Rectal smooth muscle tissue (tissue), 1 donor: ENCODE data around the gene KRT17.
"Not testable (repeated sequence)": the region's sequence is repeated elsewhere in the genome, so short reads cannot be mapped to it uniquely, and the experiment has no call there.

Experiments
- H3K27ac ChIP-seq: one replicate; pipeline ENCODE4 v1.7.0; 2013; ENCODE audit warnings: low read depth, low read length, inconsistent platforms
- H3K27me3 ChIP-seq: one replicate; pipeline ENCODE4 v1.7.0; 2013; ENCODE audit warnings: low read length; ENCODE audit not compliant: control insufficient read depth, insufficient read depth
- H3K36me3 ChIP-seq: one replicate; pipeline ENCODE4 v1.7.0; 2013; ENCODE audit warnings: low read length; ENCODE audit not compliant: control insufficient read depth, insufficient read depth
- H3K4me1 ChIP-seq: one replicate; pipeline ENCODE4 v1.7.0; 2013; ENCODE audit warnings: low read length; ENCODE audit not compliant: control insufficient read depth, insufficient read depth
- H3K4me3 ChIP-seq: one replicate; pipeline ENCODE4 v1.7.0; 2013; ENCODE audit warnings: low read length
- H3K9ac ChIP-seq: one replicate; pipeline ENCODE4 v1.7.0; 2013; ENCODE audit warnings: low read length

The KRT17 gene

GRCh38 chr17:41638194-41638593 lies 13.8 kb upstream of the KRT17 start:
- Histone ChIP-seq H3K4me3 (no peak overlapping the region), H3K9ac (no peak overlapping the region), H3K27me3 (no peaks in the 10 kb centered on the region), H3K27ac (no peak overlapping the region), H3K36me3 (no peaks in the 10 kb centered on the region), H3K4me1 (no peaks in the 10 kb centered on the region)

DNA sequence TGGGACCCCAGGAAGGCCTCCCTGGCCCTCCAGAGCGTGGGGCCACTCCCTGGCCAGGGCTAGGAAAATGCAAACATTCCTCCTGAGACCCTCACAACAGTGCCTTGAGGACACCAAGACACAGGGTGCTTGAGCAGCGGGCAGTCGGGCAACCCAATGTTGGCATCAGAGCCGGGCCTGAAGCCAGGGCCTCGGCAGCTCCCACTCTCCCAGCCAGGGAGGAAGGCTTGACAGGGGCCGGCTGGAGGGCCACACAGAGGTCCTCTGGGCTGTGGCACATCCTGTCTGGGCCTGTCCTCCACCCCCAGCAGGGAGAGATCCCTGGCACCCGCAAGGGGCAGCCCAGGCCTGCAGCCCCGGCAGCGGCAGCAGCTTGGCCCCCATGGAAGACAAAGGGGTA lies 12.3 kb upstream of the KRT17 start:
- Histone ChIP-seq H3K27ac (no peak overlapping the region), H3K9ac (no peak overlapping the region), H3K4me3 (no peak overlapping the region), H3K27me3 (no peaks in the 10 kb centered on the region), H3K36me3 (no peaks in the 10 kb centered on the region), H3K4me1 (no peaks in the 10 kb centered on the region)

GRCh38 chr17:41635121-41636097 lies 11.0 kb upstream of the KRT17 start:
- peaks cover 3% of the 10 kb centered on the region for H3K27me3 ChIP-seq
- H3K4me1 ChIP-seq = no peaks in the 10 kb centered on the region
- H3K36me3 ChIP-seq = no peaks in the 10 kb centered on the region
- no peak overlapping the region for H3K4me3 ChIP-seq
- no peak overlapping the region for H3K27ac ChIP-seq
- H3K9ac ChIP-seq = no peak overlapping the region

DNA sequence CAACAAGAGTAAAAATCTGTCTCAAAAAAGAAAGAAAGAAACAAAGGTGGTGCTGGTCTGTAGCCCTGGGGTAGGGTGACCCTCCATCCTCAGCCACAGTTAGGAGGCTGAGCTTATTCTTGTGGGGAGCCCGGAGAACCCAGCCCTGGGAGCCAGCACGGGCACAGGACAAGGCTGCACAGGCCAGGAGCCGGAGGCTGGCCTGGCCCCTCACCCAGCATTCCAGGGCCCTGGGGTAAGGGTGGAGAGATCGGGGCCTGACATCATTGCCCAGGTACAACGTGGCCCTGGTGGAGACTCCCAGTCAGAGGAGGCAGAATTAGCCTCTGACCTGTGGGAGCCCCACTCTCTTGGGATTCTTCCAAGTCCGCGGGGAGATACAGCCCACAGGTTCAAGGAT lies 10.3 kb upstream of the KRT17 start:
- Histone ChIP-seq H3K4me1 (no peaks in the 10 kb centered on the region), H3K36me3 (no peaks in the 10 kb centered on the region), H3K4me3 (no peak overlapping the region), H3K9ac (no peak overlapping the region), H3K27me3 (peaks cover 3% of the 10 kb centered on the region), H3K27ac (no peak overlapping the region)

- H3K9ac ChIP-seq = no peak overlapping the region
- H3K4me3 ChIP-seq = no peak overlapping the region
- no peaks in the 10 kb centered on the region for H3K4me1 ChIP-seq
- no peak overlapping the region for H3K27ac ChIP-seq
- H3K36me3 ChIP-seq = no peaks in the 10 kb centered on the region
- H3K27me3 ChIP-seq = peaks cover 3% of the 10 kb centered on the region
Observed at GRCh38 chr17:41633556-41634199, 9.3 kb upstream of the KRT17 start.

DNA sequence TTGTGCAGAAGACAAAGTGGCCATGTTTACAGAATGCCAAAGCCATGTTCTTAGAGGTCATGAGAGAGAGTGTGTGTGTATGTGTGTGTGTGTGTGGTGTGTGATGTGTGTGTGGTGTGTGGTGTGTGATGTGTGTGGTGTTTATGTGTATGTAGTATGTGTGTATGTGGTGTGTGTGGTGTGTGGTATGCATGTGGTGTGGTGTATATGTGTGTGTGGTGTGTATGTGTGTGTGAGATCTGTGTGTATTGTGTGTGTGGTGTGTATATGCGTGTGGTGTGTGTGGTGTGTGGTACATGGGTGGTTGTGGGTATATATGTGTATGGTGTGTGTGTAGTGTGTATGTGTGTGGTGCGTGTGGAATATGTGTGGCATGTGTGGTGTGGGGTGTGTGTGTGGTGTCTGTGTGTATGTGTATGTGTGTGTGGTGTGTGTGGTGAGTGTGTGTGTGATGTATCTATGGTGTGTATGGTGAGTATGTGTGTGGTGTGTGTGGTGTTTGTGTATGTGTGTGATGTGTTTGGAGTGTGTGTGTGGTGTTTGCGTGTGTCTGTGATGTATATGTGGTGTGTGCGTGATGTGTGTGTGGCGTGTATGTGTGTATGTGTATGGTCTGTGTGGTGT lies 8.2 kb upstream of the KRT17 start:
- Histone ChIP-seq H3K27ac (no peak overlapping the region), H3K27me3 (peaks cover 3% of the 10 kb centered on the region), H3K9ac (no peak overlapping the region), H3K4me3 (no peak overlapping the region), H3K36me3 (no peaks in the 10 kb centered on the region), H3K4me1 (no peaks in the 10 kb centered on the region)

GRCh38 chr17:41631898-41632285 lies 7.5 kb upstream of the KRT17 start:
- H3K27ac ChIP-seq = no peak overlapping the region
- H3K27me3 ChIP-seq = peaks cover 3% of the 10 kb centered on the region
- no peaks in the 10 kb centered on the region for H3K4me1 ChIP-seq
- no peaks in the 10 kb centered on the region for H3K36me3 ChIP-seq
- H3K4me3 ChIP-seq = no peak overlapping the region
- no peak overlapping the region for H3K9ac ChIP-seq

DNA sequence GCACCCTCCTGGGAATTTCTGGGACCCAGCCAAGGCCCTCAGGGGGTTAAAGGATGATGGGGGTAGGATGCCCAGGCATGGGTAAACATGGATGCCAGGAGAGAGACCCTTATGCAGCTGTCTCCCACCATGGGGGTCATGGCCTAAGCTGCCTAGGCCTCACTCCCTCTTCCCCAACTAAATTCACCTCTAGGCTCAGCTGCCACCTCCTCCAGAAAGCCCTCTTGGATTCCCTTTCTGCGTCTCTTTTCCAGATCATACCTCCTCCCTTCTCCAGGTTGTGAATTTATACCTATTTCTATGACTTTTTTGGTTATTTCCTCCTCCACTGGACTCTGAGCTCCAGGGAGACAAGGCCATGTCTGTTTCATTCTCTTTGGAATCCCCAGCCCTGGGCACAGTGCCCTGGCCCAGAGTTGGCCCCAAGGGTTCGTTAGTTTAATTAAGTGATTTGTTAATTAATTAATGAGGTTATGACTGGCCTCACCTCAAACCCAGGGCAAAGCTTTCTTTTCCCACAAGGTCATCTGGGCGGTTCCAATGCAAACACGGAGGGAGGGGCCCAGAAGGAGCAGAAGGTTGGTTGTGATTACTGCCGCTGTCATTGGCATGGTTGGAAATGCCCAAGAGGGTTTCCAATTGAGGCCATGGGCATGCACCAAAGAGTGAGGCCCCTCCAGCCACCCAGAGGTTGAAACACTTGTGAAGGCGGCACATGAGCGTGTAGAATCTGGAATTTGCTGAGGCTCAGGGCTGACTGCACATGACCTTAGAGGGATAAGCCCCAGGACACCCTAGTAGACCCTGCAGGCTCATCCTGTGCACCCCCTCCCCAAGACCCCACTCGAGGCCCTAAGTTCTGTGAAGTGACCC lies 6.9 kb upstream of the KRT17 start:
- H3K4me3 ChIP-seq = no peak overlapping the region
- no peaks in the 10 kb centered on the region for H3K36me3 ChIP-seq
- H3K9ac ChIP-seq = no peak overlapping the region
- H3K4me1 ChIP-seq = no peaks in the 10 kb centered on the region
- H3K27ac ChIP-seq = no peak overlapping the region
- peaks cover 3% of the 10 kb centered on the region for H3K27me3 ChIP-seq

DNA sequence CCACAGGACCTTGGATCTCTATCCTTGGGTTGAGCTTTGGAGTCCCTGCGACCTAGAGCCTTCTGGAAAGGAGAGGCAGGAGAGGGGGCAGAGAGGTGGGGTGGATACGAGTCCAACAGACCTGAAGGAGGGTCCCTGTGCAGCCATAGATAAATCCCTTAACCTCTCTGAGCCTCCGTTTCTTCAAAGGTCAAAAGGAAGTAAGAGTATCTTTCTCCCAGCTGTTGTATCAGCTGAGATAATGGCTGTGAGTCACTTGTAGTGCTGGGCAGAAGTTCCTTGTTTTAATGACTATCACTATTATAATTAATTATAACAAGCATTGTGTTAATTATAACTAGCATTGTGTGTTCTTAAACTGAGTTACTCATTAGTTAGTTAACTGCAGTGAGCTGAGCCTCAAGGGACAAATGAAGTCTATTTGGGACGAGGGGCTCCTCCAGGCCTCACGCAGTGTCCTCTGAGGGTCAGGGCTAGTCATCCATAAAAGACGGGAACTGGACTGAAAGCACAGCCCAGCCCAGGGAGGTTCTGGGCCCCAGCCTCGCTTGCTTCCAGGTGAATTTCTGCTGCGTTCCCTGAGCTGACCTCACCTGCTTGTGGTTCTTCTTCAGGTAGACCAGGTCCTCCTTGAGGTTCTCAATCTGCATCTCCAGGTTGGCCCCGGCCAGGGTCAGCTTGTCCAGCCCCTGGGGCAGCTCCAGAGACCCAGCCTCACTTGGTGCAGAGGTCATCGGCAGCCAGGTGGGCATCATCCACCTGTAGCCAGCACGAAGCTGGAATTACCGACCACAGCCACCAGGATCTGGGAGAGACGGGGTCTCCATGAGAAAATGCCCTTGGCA lies 5.7 kb upstream of the KRT17 start:
- Histone ChIP-seq H3K36me3 (no peaks in the 10 kb centered on the region), H3K4me1 (no peaks in the 10 kb centered on the region), H3K4me3 (no peak overlapping the region), H3K9ac (no peak overlapping the region), H3K27me3 (peaks cover 3% of the 10 kb centered on the region), H3K27ac (no peak overlapping the region)

DNA sequence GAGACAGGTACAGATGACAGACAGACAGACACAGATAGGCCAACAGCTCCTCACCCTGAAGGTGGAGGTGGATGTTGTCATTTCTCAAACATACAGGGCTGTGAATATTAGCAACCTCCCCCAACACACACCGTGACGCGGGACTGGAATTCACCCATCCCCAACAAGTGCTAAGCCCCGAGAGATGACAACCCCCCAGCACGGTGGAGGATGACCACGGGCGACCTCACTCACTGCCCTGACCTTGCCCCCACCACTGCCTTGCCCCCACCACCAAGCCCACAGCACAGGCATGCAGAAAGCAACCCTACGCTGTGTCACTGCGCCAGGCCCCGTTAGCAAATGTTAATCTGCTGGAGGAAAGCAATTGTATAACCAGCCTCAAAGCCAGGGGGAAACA lies 4.9 kb upstream of the KRT17 start:
- Histone ChIP-seq H3K4me3 (no peak overlapping the region), H3K9ac (no peak overlapping the region), H3K36me3 (no peaks in the 10 kb centered on the region), H3K4me1 (no peaks in the 10 kb centered on the region), H3K27me3 (peaks cover 3% of the 10 kb centered on the region), H3K27ac (no peak overlapping the region)

GRCh38 chr17:41628621-41629255 lies 4.4 kb upstream of the KRT17 start:
- not testable (repeated sequence) for H3K27me3 ChIP-seq, H3K4me1 ChIP-seq, H3K36me3 ChIP-seq, H3K27ac ChIP-seq, H3K4me3 ChIP-seq, H3K9ac ChIP-seq
